ENCODE measurements around the gene WIF1.

DNA sequence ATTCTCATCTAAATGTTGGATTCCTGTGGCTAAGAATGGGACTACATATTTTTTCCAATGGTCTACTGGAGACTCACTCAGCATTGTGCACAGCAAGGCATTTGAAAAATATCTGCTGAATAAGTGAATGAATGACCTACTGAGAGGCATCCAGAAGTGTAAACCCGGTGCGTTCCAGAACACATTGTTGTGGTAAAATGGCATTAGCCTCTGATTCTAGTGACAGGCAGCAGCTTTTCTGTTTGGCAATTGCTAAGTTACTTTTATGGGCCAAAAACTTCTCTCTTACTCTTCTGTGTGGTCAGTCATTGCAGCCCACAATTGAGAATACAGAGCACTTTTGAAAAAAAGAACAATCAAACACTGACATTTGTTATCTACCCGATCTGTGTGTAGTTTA is 36.5 kb downstream of the WIF1 start:
- TF ChIP-seq, protein P1, sequence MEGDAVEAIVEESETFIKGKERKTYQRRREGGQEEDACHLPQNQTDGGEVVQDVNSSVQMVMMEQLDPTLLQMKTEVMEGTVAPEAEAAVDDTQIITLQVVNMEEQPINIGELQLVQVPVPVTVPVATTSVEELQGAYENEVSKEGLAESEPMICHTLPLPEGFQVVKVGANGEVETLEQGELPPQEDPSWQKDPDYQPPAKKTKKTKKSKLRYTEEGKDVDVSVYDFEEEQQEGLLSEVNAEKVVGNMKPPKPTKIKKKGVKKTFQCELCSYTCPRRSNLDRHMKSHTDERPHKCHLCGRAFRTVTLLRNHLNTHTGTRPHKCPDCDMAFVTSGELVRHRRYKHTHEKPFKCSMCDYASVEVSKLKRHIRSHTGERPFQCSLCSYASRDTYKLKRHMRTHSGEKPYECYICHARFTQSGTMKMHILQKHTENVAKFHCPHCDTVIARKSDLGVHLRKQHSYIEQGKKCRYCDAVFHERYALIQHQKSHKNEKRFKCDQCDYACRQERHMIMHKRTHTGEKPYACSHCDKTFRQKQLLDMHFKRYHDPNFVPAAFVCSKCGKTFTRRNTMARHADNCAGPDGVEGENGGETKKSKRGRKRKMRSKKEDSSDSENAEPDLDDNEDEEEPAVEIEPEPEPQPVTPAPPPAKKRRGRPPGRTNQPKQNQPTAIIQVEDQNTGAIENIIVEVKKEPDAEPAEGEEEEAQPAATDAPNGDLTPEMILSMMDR (IDR thresholded peaks at IDR 0.05): no peak
- TF ChIP-seq POLR2A (IDR thresholded peaks at IDR 0.05): no peak

Data from esophagus squamous epithelium (tissue), 4 donors.